Tibial nerve (tissue), 4 donors: ENCODE measurements around the gene OBSCN. TPM values are rescaled to one million over a fixed set of nuclear protein-coding genes. Genes with fewer than 3 reads are reported as not detected.

Source experiments
- DNase-seq, 2 donors: peaks; one replicate each; pipeline ENCODE4 v3.0.0-alpha.2; 2019; ENCODE audit warnings: low spot score in 2 of 2
- H3K27ac ChIP-seq, 4 donors: fragments of 200-600 bp; sonication (generic) in 3 of 4; one replicate each; pipeline ENCODE4 v1.5.1; 2017 to 2019; ENCODE audit warnings: mild to moderate bottlenecking in 1 of 4
- H3K27me3 ChIP-seq, 2 donors: fragments of 200-600 bp; sonication (generic) in 1 of 2; one replicate each; pipeline versions ENCODE4 v1.5.1 to v1.6.0; 2017 to 2019
- H3K36me3 ChIP-seq, 3 donors: fragments of 200-600 bp; sonication (generic); one replicate each; pipeline ENCODE4 v1.5.1; 2018 to 2019
- H3K4me1 ChIP-seq, 4 donors: fragments of 200-600 bp; sonication (generic) in 3 of 4; one replicate each; pipeline ENCODE4 v1.5.1; 2017 to 2019
- H3K4me3 ChIP-seq, 4 donors: fragments of 200-600 bp; sonication (generic) in 3 of 4; one replicate each; pipeline ENCODE4 v1.5.1; 2017 to 2019; ENCODE audit warnings: mild to moderate bottlenecking in 1 of 4, moderate library complexity in 1 of 4
- H3K9me3 ChIP-seq, 4 donors: fragments of 200-600 bp; sonication (generic) in 3 of 4; one replicate each; pipeline ENCODE4 v1.5.1; 2017 to 2019
- EP300 ChIP-seq, 2 donors: sonication (generic); formaldehyde crosslinking; IDR thresholded peaks; one replicate each; pipeline ENCODE4 v1.6.1; 2017; ENCODE audit warnings: antibody characterized with exemption in 2 of 2, mild to moderate bottlenecking in 1 of 2
- POLR2A ChIP-seq, 2 donors: fragments of 450-650 bp; IDR thresholded peaks; one replicate each; pipeline ENCODE4 v1.6.1; 2017; ENCODE audit warnings: antibody characterized with exemption in 2 of 2, mild to moderate bottlenecking in 2 of 2, moderate library complexity in 2 of 2
- WGBS, 2 donors: methylation state at CpG; one replicate each; pipeline ENCODE4 v1.1.5; 2018; 5-methylcytosine and 5-hydroxymethylcytosine counted together
- total RNA-seq, 4 donors: library from RNA; depleted of rRNA; stranded (reverse); fragments of >200 nt; gene quantifications; one replicate each; pipeline ENCODE4 v1.1.0, GENCODE V29; 2016
- TF ChIP-seq, protein P1 (sequence below), 5 experiments: fragments of 200-600 bp in 3 of 5; fragments of 450-650 bp in 2 of 5; sonication (generic) in 3 of 5; IDR thresholded peaks; one replicate each; pipeline ENCODE4 v1.5.1; 2016 to 2019; ENCODE audit warnings: antibody characterized with exemption in 5 of 5, mild to moderate bottlenecking in 3 of 5, moderate library complexity in 2 of 5

The OBSCN gene
- total RNA-seq, 4 donors from 2014 or later = 8.5 to 22.6 (median 19.0) TPM

DNA sequence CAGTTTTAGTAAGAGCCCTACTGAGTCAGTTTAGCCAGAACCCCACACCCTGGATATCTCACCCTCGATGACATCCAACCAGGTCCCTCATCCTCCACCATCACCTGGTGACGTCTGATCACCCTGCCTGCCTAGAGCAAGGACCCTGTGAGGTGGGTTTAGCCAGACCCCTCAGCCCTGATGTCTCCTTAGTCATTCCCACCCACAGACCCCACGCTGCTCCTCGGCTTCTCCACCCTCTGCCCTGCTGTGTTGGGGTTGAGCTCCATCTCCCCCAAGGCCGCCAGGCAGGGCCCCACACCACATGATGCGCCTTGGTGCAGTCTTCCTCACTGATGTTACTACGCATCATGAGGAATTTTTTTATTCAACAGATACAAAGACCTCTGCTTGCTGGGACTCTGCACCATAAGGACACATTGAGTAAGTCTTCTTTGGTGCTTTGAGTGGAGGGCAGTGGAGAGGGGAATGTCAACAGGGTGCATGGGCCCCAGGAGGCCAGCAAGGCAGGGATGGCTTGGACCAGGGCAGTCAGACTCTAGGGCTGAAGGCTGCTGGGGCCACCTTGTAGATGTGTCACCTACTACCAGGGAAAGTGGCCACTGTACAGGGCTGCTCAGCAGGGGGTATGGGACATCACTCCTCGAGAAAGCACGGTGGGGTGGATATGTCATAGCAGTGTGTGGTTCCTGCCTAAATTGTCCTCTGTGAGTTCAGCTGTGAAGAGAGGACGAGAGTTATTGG lies 43.9 kb upstream of the OBSCN start:
- Histone ChIP-seq H3K4me1 (peaks cover 0 to 58% (median 23%) of the 10 kb centered on the region in 4 donors), H3K27me3 (peaks cover 0 to 2% of the 10 kb centered on the region in 2 donors), H3K9me3 (no peaks in the 10 kb centered on the region), H3K4me3 (no peak overlapping the region), H3K36me3 (peaks cover 0 to 4% (median 0%) of the 10 kb centered on the region in 3 donors), H3K27ac (peak overlapping the region; percentile 57 to 100 (median 80))
- no peak for DNase-seq
- WGBS, 2 donors = 88 to 91% methylated on average over 10 of the region's 10 CpGs
- TF ChIP-seq POLR2A (IDR thresholded peaks at IDR 0.05) (no peak), EP300 (IDR thresholded peaks at IDR 0.05) (no peak)
- TF ChIP-seq, protein P1, sequence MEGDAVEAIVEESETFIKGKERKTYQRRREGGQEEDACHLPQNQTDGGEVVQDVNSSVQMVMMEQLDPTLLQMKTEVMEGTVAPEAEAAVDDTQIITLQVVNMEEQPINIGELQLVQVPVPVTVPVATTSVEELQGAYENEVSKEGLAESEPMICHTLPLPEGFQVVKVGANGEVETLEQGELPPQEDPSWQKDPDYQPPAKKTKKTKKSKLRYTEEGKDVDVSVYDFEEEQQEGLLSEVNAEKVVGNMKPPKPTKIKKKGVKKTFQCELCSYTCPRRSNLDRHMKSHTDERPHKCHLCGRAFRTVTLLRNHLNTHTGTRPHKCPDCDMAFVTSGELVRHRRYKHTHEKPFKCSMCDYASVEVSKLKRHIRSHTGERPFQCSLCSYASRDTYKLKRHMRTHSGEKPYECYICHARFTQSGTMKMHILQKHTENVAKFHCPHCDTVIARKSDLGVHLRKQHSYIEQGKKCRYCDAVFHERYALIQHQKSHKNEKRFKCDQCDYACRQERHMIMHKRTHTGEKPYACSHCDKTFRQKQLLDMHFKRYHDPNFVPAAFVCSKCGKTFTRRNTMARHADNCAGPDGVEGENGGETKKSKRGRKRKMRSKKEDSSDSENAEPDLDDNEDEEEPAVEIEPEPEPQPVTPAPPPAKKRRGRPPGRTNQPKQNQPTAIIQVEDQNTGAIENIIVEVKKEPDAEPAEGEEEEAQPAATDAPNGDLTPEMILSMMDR (IDR thresholded peaks at IDR 0.05) = no peak

DNA sequence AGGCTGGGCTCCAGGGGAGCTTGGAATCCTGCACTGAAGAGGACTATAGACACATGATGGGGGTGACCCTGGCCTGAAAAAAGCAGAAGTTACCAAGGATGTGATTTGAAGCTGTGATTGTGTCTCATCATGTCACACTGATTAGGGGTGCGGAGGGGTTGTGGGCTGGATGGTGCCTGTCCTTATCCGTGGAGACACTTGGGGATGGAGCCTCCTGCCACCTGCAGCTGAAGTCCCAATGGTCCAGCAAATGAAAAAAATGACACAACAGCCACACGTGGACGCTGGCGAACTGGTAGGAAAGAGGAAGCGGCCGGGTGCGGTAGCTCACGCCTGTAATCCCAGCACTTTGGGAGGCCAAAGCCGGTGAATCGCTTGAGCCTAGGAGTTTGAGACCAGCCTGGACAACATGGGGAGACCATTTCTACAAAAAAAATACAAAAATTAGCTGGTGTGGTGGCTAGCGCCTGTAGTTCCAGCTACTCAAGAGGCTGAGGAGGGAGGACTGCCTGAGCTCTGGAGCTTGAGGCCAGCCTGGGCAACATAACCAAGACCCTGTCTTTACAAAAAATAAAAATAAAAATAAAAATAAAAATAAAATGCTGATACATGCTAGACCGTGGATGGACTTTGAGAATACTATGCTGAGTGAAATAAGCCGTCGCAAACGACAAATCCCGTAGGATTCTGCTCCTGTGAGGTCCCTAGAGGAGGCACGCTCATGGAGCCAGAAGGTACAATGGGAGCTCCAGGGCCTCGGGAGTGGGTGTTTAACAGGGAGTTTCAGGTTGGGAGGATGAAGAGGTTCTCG lies 43.1 kb upstream of the OBSCN start:
- Histone ChIP-seq H3K27me3 (no peaks in the 10 kb centered on the region), H3K4me3 (peak overlapping the region; percentile 41 to 87 (median 58)), H3K27ac (peak overlapping the region; percentile 95 to 100 (median 98)), H3K9me3 (no peaks in the 10 kb centered on the region), H3K4me1 (peaks cover 0 to 53% (median 22%) of the 10 kb centered on the region in 4 donors), H3K36me3 (peaks cover 0 to 4% (median 0%) of the 10 kb centered on the region in 3 donors)
- TF ChIP-seq, protein P1 (IDR thresholded peaks at IDR 0.05) = no peak
- peak in 1 of 2 donors; percentile 32 for TF ChIP-seq POLR2A (IDR thresholded peaks at IDR 0.05)
- 45 to 55% methylated on average over 20 of the region's 20 CpGs for WGBS, 2 donors
- DNase-seq = no peak

DNA sequence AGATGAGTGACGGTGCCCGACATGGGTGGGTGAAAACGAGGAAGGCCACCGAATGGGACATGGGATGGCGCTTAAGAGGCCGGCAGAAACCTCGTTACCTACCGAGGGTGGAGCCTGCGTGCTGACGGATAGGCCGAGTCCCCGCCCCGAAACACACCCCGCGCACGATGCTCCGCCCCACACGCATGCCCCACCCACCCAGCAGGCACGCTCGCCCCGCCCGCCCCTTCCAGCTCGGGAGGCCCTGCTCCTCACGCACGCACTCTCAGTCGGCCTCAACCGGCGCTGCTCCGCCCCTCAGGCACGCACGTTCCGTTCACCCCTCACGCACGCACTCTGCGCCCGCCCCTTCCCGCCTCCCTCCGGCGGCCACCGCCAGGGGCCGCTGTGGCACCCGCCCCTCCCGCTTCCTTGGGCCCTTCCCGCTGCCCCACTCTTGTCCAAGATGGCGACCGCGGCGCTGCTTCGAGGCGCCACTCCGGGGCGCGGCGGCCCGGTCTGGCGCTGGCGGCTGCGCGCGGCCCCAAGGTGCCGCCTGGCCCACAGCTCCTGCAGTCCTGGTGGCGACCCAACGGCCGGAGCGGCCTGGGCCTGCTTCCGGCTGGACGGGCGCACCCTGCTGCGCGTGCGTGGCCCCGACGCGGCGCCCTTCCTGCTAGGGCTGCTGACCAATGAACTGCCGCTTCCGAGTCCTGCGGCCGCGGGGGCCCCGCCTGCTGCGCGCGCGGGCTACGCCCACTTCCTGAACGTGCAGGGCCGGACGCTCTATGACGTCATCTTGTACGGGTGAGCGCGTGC lies 42.3 kb upstream of the OBSCN start, which contains the start of gene IBA57:
IBA57 (plus strand) TSS at position 433 of the 798 bp plus-strand sequence; CDS start at position 446, 13 bp downstream.
- Histone ChIP-seq H3K4me3 (peak within 1 kb of the TSS; percentile 41 to 87 (median 58)), H3K27me3 (no peaks in the 10 kb centered on the region), H3K4me1 (peaks cover 0 to 52% (median 22%) of the 10 kb centered on the region in 4 donors), H3K9me3 (no peaks in the 10 kb centered on the region), H3K27ac (peak within 1 kb of the TSS; percentile 95 to 100 (median 98)), H3K36me3 (peaks cover 0 to 4% (median 0%) of the 10 kb centered on the region in 3 donors)
- TF ChIP-seq POLR2A (IDR thresholded peaks at IDR 0.05) (peak; percentile 97 to 98), EP300 (IDR thresholded peaks at IDR 0.05) (peak; percentile 90 to 99)
- TF ChIP-seq, protein P1 (IDR thresholded peaks at IDR 0.05) = peak; percentile 94 to 100 (median 99)
- 0 to 1% methylated on average over 54 to 60 of the region's 93 CpGs for WGBS, 2 donors
- DNase-seq = peak; percentile 98 to 99

DNA sequence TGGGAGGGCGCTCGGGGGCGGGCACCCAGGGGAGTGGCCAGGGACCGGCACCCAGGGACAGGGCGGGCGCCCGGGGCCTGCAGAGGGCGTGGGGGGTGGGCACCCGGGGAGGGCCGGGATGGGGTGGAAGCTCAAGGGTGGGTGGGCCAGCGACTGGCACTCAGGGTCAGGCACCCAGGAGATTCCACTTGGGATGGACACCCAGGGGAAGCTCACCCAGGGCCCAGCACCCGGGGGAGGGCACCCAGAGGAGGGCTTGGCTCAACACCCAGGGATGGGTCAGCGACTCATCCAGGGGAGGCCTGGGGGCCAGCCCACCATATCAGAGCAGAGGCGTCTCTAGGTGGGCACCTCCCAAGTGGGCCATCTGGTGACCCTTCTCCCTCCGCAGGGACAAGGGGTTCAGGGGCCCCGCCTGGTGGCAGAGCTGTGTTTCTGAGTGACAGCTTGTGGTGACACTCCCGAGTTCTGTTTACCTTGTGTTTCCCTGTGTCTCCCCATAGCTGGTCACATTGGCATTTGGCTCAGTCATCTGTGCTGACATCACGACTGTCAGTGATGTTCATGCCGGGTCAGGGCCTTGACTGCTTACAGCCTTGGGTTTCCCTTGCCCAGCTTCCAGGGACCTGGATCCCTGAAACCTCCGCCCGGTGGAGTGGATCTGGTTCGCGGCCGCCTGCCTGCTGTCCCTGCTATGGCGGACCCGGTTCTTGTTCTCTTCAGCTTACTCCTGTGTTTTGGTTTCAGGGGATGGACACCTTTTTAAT lies 41.5 kb upstream of the OBSCN start:
- TF ChIP-seq EP300 (IDR thresholded peaks at IDR 0.05) (peak in 1 of 2 donors; percentile 5), POLR2A (IDR thresholded peaks at IDR 0.05) (no peak)
- TF ChIP-seq, protein P1 (IDR thresholded peaks at IDR 0.05) = peak; percentile 14 to 53 (median 46)
- Histone ChIP-seq H3K4me3 (peak overlapping the region; percentile 30 to 87 (median 58)), H3K4me1 (peaks cover 0 to 47% (median 22%) of the 10 kb centered on the region in 4 donors), H3K27me3 (no peaks in the 10 kb centered on the region), H3K27ac (peak overlapping the region; percentile 95 to 100 (median 98)), H3K36me3 (peaks cover 0 to 4% (median 0%) of the 10 kb centered on the region in 3 donors), H3K9me3 (no peaks in the 10 kb centered on the region)
- DNase-seq = peak; percentile 60 to 76
- 33 to 40% methylated on average over 13 of the region's 26 CpGs for WGBS, 2 donors
